HG03460 (cell line): ENCODE measurements around the gene SMIM12.
"Not testable (repeated sequence)": the region's sequence is repeated elsewhere in the genome, so short reads cannot be mapped to it uniquely, and the experiment has no call there.

Source experiments
- ATAC-seq: cut with Tn5 transposase; IDR thresholded peaks from one replicate; pipeline ENCODE4 v1.9.1; 2021; ENCODE audit not compliant: unreplicated experiment

The SMIM12 gene

GRCh38 chr1:34845131-34845901 is 14.2 kb downstream of the SMIM12 start:
- no peak for ATAC-seq

- ATAC-seq, result no peak
Observed at GRCh38 chr1:34844252-34844634, 15.3 kb downstream of the SMIM12 start.

GRCh38 chr1:34843392-34844251 is 15.9 kb downstream of the SMIM12 start:
- ATAC-seq, result no peak

- ATAC-seq, result no peak
Observed at GRCh38 chr1:34842952-34843371, 16.6 kb downstream of the SMIM12 start.

- ATAC-seq, result no peak
Observed at GRCh38 chr1:34842073-34842472, 17.5 kb downstream of the SMIM12 start.

GRCh38 chr1:34840426-34840825 is 19.1 kb downstream of the SMIM12 start:
- no peak for ATAC-seq

GRCh38 chr1:34839526-34840305 is 19.8 kb downstream of the SMIM12 start:
- no peak for ATAC-seq

GRCh38 chr1:34833711-34834110 is 25.8 kb downstream of the SMIM12 start:
- no peak for ATAC-seq

- no peak for ATAC-seq
Observed at GRCh38 chr1:34831721-34832246, 27.8 kb downstream of the SMIM12 start.

GRCh38 chr1:34829250-34829649 is 30.3 kb downstream of the SMIM12 start:
- no peak for ATAC-seq

- no peak for ATAC-seq
Observed at GRCh38 chr1:34828611-34829010, 30.9 kb downstream of the SMIM12 start.

- ATAC-seq, result no peak
Observed at GRCh38 chr1:34827341-34827941, 32.1 kb downstream of the SMIM12 start.

- ATAC-seq, result no peak
Observed at GRCh38 chr1:34825455-34826091, 34.0 kb downstream of the SMIM12 start.

- ATAC-seq, result no peak
Observed at GRCh38 chr1:34824817-34825454, 34.6 kb downstream of the SMIM12 start.

GRCh38 chr1:34822202-34822601 is 37.3 kb downstream of the SMIM12 start:
- ATAC-seq, result no peak

GRCh38 chr1:34818862-34819261 is 40.7 kb downstream of the SMIM12 start:
- not testable (repeated sequence) for ATAC-seq

GRCh38 chr1:34816778-34817177 is 42.8 kb downstream of the SMIM12 start:
- ATAC-seq, result no peak

GRCh38 chr1:34816332-34816731 is 43.2 kb downstream of the SMIM12 start:
- ATAC-seq, result no peak

GRCh38 chr1:34810781-34811180 is 48.8 kb downstream of the SMIM12 start:
- ATAC-seq, result not testable (repeated sequence)
